Measurements from ENCODE around the gene SNAI1.

GRCh38 chr20:50008007-50008406 is 25.2 kb downstream of the SNAI1 start:
- TF ChIP-seq POLR2AphosphoS5 (IDR thresholded peaks at IDR 0.05) = no peak
- TF ChIP-seq POLR2A (IDR thresholded peaks at IDR 0.05) = no peak
- TF ChIP-seq CTCF (IDR thresholded peaks at IDR 0.05) = no peak
- TF ChIP-seq EP300 (IDR thresholded peaks at IDR 0.05) = no peak

All from suprapubic skin (tissue), 4 donors.